Testis (tissue), 2 donors: ENCODE measurements around the gene P2RY6.

ENCODE experiments used
- POLR2A ChIP-seq: fragments of 450-650 bp; IDR thresholded peaks from one replicate; pipeline ENCODE4 v1.6.1; 2017; ENCODE audit warnings: antibody characterized with exemption, mild to moderate bottlenecking, moderate library complexity
- TF ChIP-seq, protein P1 (sequence below), 3 experiments: fragments of 450-650 bp in 2 of 3; fragments of 200-600 bp in 1 of 3; sonication (generic) in 1 of 3; IDR thresholded peaks; one replicate each; pipeline ENCODE4 v1.5.1; 2016 to 2019; ENCODE audit warnings: antibody characterized with exemption in 3 of 3, mild to moderate bottlenecking in 2 of 3, moderate library complexity in 1 of 3

DNA sequence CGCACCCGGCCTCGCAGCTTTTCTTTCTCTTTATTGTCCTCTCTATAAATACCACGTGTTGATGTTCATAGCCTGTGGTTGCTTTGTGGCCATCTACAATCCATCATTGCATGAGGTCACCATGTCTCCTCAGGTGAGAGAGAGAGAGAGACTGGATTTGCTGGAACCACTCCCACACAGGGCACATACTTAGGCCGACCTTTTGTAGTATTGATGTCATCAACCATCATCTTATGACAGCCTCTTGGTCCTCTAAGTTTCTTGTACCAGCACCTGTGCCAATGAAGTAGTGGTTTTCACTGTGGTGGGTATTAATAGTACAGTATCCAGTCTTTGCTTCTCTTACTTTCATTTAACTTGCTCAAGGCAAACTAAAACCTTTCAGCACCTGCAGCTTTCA lies 22.8 kb upstream of the P2RY6 start:
- TF ChIP-seq, protein P1, sequence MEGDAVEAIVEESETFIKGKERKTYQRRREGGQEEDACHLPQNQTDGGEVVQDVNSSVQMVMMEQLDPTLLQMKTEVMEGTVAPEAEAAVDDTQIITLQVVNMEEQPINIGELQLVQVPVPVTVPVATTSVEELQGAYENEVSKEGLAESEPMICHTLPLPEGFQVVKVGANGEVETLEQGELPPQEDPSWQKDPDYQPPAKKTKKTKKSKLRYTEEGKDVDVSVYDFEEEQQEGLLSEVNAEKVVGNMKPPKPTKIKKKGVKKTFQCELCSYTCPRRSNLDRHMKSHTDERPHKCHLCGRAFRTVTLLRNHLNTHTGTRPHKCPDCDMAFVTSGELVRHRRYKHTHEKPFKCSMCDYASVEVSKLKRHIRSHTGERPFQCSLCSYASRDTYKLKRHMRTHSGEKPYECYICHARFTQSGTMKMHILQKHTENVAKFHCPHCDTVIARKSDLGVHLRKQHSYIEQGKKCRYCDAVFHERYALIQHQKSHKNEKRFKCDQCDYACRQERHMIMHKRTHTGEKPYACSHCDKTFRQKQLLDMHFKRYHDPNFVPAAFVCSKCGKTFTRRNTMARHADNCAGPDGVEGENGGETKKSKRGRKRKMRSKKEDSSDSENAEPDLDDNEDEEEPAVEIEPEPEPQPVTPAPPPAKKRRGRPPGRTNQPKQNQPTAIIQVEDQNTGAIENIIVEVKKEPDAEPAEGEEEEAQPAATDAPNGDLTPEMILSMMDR (IDR thresholded peaks at IDR 0.05): no peak
- no peak for TF ChIP-seq POLR2A
